ENCODE data around the gene SELP.
"Not testable (repeated sequence)": the region's sequence is repeated elsewhere in the genome, so short reads cannot be mapped to it uniquely, and the experiment has no call there.

The SELP gene

GRCh38 chr1:169630006-169630405 is at the start of gene SELP:
Gene SELP, minus strand, starts transcription at chr1:169630124. Its CDS starts 50 bp downstream, at chr1:169630074.
- DNase-seq: no peak

DNA sequence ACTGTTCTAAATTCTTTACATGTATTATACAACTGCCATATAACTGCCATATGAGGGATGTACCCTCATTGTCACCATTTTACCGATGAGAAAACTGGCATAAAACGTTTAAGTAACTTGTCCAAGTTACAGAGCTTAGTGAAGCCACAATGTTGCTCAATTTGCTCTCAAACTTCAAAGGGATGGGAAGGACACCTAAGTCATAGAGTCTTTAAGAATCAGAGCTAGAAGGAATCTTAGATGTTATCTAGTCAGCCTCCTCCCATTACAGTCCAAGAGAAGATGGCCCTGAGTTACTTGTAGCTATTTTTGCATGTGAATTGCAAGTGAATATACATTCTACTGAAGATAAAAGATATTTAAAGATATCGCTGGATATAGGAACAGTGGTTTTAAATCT is 49.8 kb upstream of the SELP start:
- no peak for DNase-seq

DNA sequence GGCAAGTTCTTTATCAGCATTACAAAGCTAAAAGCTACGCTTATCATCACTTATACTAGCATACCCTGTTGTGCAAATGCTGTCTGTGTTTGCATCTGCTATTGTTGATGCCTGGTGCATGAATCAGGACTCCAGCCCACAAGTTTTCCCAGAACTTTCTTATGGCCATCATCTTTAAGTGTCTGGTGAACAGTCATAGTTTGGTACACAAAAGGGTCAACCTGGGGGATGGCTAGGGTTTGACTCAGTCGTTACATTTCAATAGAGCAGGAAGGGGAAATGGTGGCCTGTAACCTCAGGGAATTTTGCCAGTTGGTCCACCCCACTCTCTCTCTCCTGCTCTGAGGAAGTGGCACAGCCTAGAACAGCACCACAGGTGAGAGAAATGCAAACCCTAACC is 46.1 kb upstream of the SELP start:
- DNase-seq: no peak

DNA sequence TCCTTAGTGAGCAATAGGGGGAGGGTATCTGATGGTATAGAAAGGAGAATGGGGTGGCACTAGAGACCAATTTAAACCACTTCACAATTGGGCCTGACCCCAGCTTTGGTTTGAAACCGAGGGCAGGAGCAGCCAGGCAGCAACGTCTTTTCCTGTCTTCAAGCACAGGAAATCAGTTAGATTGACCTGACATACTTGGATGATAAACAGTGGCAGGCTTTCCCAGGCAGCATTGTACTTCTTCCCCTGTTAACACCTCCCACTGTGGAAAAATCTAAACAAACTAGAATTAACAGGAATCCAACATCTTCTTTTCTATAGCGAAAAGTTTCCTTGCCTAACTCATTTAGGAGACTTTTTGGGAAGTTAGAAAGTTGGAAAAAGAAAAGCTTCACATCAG is 40.9 kb upstream of the SELP start:
- no peak for DNase-seq

DNA sequence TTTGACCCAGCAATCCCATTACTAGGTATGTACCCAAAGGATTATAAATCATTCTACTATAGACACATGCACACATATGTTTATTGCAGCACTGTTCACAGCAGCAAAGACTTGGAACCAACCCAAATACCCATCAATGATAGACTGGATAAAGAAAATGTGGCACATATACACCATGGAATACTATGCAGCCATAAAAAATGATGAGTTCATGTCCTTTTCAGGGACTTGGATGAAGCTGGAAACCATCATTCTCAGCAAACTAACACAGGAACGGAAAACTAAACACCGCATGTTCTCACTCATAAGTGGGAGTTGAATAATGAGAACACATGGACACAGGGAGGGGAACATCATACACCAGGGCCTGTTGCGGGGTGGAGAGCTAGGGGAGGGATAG is 40.3 kb upstream of the SELP start:
- DNase-seq: not testable (repeated sequence)

GRCh38 chr1:169667699-169668596 is 38.0 kb upstream of the SELP start:
- not testable (repeated sequence) for DNase-seq

- not testable (repeated sequence) for DNase-seq
Observed at GRCh38 chr1:169667227-169667639, 37.3 kb upstream of the SELP start.

DNA sequence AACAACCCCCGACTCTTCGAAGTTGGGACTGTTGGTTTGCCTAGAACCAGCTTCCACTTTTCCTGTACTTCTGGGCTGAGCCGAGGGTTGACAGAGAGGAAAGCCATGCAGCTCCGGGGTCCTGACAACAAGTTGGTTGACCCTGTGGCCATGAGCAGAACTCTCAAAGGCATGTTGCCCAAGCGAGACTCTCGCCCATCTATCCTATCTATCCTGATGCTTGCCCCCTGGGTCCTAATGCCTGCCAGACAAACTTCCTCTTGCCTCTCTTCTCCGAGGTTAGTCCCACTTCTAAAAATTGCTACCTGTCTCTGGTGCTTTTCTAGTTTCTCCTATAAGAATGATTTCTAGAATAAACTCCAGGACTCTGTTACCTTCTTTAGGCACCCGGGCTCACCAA is 32.8 kb upstream of the SELP start:
- not testable (repeated sequence) for DNase-seq

- DNase-seq: not testable (repeated sequence)
Observed at GRCh38 chr1:169661066-169661465, 31.1 kb upstream of the SELP start.

DNA sequence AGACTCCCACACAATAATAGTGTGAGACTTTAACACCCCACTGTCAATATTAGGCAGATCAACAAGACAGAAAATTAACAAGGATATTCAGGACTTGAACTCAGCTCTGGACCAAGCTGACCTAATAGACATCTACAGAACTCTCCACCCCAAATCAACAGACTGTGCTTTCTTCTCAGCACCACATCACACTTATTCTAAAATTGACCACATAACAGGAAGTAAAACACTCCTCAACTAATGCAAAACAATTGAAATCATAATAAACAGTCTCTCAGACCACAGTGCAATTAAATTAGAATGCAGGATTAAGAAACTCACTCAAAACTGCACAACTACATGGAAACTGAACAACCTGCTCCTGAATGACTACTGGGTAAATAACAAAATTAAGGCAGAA is 28.9 kb upstream of the SELP start:
- not testable (repeated sequence) for DNase-seq

GRCh38 chr1:169653873-169654272 is 23.9 kb upstream of the SELP start:
- DNase-seq: no peak

GRCh38 chr1:169651035-169651434 is 21.1 kb upstream of the SELP start:
- DNase-seq: no peak

DNA sequence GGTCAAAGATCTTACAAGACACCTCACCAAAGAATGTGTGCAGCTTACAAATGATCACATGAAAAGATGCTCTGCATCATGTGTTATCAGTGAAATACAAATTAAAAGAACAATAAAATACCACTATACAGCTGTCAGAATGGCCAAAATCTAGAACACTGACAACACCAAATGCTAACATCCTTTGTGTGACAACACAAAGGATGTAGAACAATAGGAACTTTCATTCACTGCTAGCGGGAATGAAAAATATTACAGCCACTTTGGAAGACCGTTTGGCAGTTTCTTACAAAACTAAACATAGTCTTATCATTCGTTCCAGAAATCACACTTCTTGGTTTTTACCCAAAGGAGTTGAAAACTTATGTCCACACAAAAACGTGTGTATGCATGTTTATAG is 20.6 kb upstream of the SELP start:
- DNase-seq: no peak

- DNase-seq: no peak
Observed at GRCh38 chr1:169648709-169649108, 18.8 kb upstream of the SELP start.

DNA sequence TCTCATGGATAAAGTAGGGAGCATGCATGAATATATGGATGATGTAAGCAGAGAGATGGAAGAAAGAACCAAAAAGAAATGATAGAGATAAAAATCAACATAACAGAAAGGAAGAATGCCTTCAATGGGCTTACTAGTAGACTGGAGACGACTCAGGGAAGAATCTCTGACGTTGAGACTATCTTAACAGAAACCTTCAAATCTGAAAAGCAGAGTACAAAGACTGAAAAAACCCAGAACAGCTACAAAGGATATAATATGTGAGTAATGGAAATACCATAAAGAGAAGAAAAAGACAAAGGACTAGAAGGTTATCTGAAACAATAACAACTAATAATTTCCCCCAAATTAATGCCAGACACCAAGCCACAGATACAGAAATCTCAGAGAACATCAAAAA is 18.3 kb upstream of the SELP start:
- no peak for DNase-seq

GRCh38 chr1:169647512-169647911 is 17.6 kb upstream of the SELP start:
- DNase-seq: no peak

DNA sequence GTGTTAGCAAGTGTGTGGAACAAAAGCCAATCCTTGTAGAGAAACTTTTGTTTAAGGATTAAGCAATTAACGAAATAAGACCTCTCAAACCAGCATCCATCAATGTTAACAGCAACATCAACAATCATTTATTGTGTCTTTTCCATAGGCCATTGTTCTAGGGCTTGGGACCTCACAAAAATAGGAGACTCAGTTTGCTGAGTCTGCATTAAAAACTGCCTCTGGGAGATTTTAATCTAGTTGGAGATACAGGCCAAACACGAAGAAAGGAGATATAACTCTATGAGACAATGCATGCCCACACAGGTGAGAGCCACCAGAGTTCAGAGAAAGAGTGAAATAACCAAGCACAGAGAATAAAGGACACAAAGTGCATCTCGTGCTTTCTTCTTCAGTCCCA is 14.4 kb upstream of the SELP start:
- no peak for DNase-seq

GRCh38 chr1:169634877-169635276 is 5.0 kb upstream of the SELP start:
- DNase-seq: no peak

GRCh38 chr1:169634145-169634544 is 4.2 kb upstream of the SELP start:
- no peak for DNase-seq

DNA sequence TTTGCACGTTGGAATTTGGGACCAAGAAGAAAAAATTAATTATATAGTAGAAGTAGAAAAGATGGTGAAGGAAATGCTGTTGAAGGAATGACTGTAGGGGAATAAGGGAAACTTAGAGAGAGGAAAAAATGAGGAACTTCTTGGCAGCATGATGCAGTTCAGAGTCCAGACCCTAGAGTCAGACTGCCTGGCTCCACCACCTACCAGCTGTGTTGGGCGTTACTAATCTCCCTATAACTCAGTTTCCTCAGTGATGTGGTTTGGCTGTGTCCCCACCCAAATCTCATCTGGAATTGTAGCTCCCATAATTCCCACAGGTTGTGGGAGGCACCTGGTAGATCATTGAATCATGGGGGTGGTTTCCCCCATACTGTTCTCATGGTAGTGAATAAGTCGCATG is 1.3 kb upstream of the SELP start:
- no peak for DNase-seq

- DNase-seq: no peak
Observed at GRCh38 chr1:169624912-169625311, 5.0 kb downstream of the SELP start.

GRCh38 chr1:169624122-169624521 is 5.8 kb downstream of the SELP start:
- no peak for DNase-seq

DNA sequence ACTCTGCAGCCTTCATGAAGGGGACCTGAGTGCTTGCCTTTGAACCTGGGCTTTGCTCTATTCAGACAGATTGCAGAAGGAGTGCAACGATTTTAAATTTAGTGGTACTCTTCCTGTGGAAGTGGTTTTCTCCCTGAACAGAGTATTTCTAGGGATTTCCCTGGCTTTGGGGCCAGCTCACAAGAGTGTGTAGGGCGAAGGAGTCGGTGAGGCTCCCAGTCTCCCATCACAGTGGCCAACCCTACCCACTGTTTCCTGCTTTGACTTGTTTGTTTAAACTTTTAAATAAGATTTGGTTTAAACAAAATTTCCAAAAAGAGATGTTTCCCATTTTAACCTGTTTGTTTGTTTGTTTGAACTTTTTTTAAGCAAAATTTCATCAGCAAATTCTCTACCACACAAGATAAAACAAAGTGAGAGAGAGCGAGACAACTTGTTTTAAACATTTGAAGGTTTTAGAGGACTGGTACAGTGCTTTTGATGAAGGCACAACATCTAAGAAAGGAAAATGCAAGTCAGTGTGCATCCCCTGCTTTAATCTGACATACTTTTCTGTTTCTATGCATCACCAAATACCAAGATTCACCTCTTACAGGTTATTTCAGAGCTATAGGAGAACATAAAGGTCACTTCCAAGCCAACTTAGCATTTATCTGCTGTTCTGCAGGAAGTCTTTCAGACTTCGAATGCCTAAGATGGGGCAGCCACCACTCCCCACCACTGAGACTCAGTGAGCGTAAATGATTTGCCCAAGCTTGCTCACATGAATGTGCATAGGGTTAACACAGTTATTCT is 6.6 kb downstream of the SELP start:
- DNase-seq: no peak

DNA sequence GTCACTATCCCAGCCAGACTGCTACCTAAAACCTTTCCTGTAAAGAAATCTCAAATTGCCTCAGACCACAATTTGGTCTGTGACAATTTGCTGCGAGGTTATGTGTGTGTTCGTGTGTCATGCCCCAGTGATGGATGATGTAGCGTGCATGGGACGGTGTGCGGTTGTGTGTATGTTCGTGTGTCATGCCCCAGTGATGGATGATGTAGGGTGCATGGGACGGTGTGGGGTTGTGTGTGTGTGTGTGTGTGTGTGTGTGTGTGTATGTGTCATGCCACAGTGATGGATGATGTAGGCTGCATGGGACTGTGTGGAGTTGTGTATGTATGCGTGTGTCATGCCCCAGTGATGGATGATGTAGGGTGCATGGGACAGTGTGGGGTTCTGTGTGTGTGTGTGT is 9.4 kb downstream of the SELP start:
- DNase-seq: no peak

Data from KG1 (cell line).